Sigmoid colon (tissue), 7 donors: Measurements from ENCODE around the gene FHOD3. TPM values are rescaled to one million over a fixed set of nuclear protein-coding genes. Genes with fewer than 3 reads are reported as not detected.

Experiments
- DNase-seq: peaks from one replicate; pipeline ENCODE4 v3.0.0-alpha.2; 2019
- H3K27ac ChIP-seq, 4 donors: fragments of 200-600 bp; sonication (generic); one replicate each; pipeline ENCODE4 v1.5.1; 2016 to 2019; ENCODE audit warnings: mild to moderate bottlenecking in 1 of 4
- H3K27me3 ChIP-seq, 3 donors: fragments of 200-600 bp; sonication (generic); one replicate each; pipeline ENCODE4 v1.5.1; 2019; ENCODE audit warnings: mild to moderate bottlenecking in 1 of 3
- H3K36me3 ChIP-seq, 4 donors: fragments of 200-600 bp; sonication (generic); one replicate each; pipeline ENCODE4 v1.5.1; 2016 to 2019
- H3K4me1 ChIP-seq, 4 donors: fragments of 200-600 bp; sonication (generic); one replicate each; pipeline ENCODE4 v1.5.1; 2017 to 2019
- H3K4me3 ChIP-seq, 4 donors: fragments of 200-600 bp; sonication (generic); one replicate each; pipeline ENCODE4 v1.5.1; 2017 to 2019; ENCODE audit warnings: mild to moderate bottlenecking in 2 of 4, moderate library complexity in 1 of 4
- H3K9me3 ChIP-seq, 4 donors: fragments of 200-600 bp in 3 of 4; sonication (generic) in 3 of 4; one replicate each; pipeline versions ENCODE4 v1.5.1 to v1.6.1; 2013 to 2019
- CTCF ChIP-seq, 4 experiments: fragments of 450-650 bp in 3 of 4; fragments of 200-600 bp in 1 of 4; IDR thresholded peaks; one replicate each; pipeline ENCODE4 v1.5.1; 2016 to 2019; ENCODE audit warnings: antibody characterized with exemption in 4 of 4, mild to moderate bottlenecking in 3 of 4, moderate library complexity in 2 of 4
- EP300 ChIP-seq, 4 donors: sonication (generic); formaldehyde crosslinking; IDR thresholded peaks; one replicate each; pipeline ENCODE4 v1.6.1; 2017; ENCODE audit warnings: antibody characterized with exemption in 4 of 4
- POLR2A ChIP-seq, 2 donors: fragments of 450-650 bp; IDR thresholded peaks; one replicate each; pipeline ENCODE4 v1.6.1; 2016; ENCODE audit warnings: antibody characterized with exemption in 2 of 2, mild to moderate bottlenecking in 2 of 2, moderate library complexity in 2 of 2
- POLR2AphosphoS5 ChIP-seq, 4 donors: sonication (generic); formaldehyde crosslinking; IDR thresholded peaks; one replicate each; pipeline ENCODE4 v1.6.1; 2017; ENCODE audit warnings: antibody characterized with exemption in 4 of 4
- WGBS, 2 donors: extraction: QIAGEN DNeasy Blood & Tissue Kit; methylation state at CpG; one replicate each; pipeline ENCODE4 v1.1.7; 2013; 5-methylcytosine and 5-hydroxymethylcytosine counted together
- intact Hi-C: fragments of 100-400 bp; cut with DNase I; formaldehyde crosslinking; loops from one replicate; pipeline ENCODE4 v1.15.1; 2023
- polyA plus RNA-seq, 3 donors: library from polyadenylated mRNA; stranded (reverse); fragments of 200-250 nt; gene quantifications; one replicate each; pipeline ENCODE4 v1.2.3, GENCODE V29; 2013
- total RNA-seq, 4 donors: library from RNA; depleted of rRNA; stranded (reverse); fragments of >200 nt; gene quantifications; one replicate each; pipeline ENCODE4 v1.1.0, GENCODE V29; 2016
- donor health status: healthy with polysubstance abuse.
- donor health status: Bipolar disorder and iron deficiency.
- donor health status: healthy.

The FHOD3 gene
- total and polyA plus RNA-seq, 7 donors: 1.2 to 24.9 (median 9.5) TPM

DNA sequence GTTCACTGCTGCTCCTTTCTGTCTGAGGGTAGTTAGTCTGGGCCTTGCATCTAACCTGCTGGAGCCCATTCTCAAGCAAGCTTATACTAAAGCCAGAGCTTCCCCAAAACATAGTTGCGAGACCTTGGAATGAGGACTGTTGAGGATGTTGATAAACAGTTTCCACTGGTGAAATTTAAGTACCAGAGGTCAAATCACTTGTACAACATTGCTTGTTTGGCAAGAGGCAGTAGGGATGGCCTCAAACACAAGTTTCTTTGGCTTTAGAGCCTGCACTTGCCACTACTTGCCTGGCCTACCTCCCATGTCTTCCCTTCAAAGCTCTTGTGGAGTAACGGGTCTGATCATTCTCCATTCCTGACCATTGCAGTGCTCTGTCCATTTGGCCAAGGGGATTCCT lies 262.7 kb downstream of the FHOD3 start:
- Histone ChIP-seq H3K4me1 (no peaks in the 10 kb centered on the region), H3K27ac (no peak overlapping the region), H3K36me3 (no peaks in the 10 kb centered on the region), H3K9me3 (no peaks in the 10 kb centered on the region), H3K4me3 (no peak overlapping the region), H3K27me3 (no peaks in the 10 kb centered on the region)
- TF ChIP-seq CTCF (IDR thresholded peaks at IDR 0.05) (no peak), POLR2A (IDR thresholded peaks at IDR 0.05) (no peak), POLR2AphosphoS5 (IDR thresholded peaks at IDR 0.05) (no peak), EP300 (IDR thresholded peaks at IDR 0.05) (no peak)
- 79 to 89% methylated on average over 2 of the region's 2 CpGs for WGBS, 2 donors
- DNase-seq: no peak
- intact Hi-C loops: no loop called here

GRCh38 chr18:36561046-36561445 lies 263.5 kb downstream of the FHOD3 start:
- DNase-seq: no peak
- H3K4me1 ChIP-seq: no peaks in the 10 kb centered on the region
- no peak for TF ChIP-seq POLR2AphosphoS5 (IDR thresholded peaks at IDR 0.05)
- H3K36me3 ChIP-seq: no peaks in the 10 kb centered on the region
- H3K27me3 ChIP-seq: no peaks in the 10 kb centered on the region
- H3K4me3 ChIP-seq: no peak overlapping the region
- no peaks in the 10 kb centered on the region for H3K9me3 ChIP-seq
- intact Hi-C loops: no loop called here
- H3K27ac ChIP-seq: no peak overlapping the region
- 91 to 97% methylated on average over 2 of the region's 2 CpGs for WGBS, 2 donors

GRCh38 chr18:36564841-36565240 lies 267.3 kb downstream of the FHOD3 start:
- no peak overlapping the region for H3K27ac ChIP-seq
- no peak for DNase-seq
- no peak overlapping the region for H3K4me3 ChIP-seq
- WGBS, 2 donors: 88% methylated on average over 2 of the region's 2 CpGs
- TF ChIP-seq POLR2A (IDR thresholded peaks at IDR 0.05): no peak
- TF ChIP-seq CTCF (IDR thresholded peaks at IDR 0.05): no peak
- TF ChIP-seq EP300 (IDR thresholded peaks at IDR 0.05): no peak
- TF ChIP-seq POLR2AphosphoS5 (IDR thresholded peaks at IDR 0.05): no peak
- intact Hi-C loops: no loop called here
- no peaks in the 10 kb centered on the region for H3K27me3 ChIP-seq
- no peaks in the 10 kb centered on the region for H3K4me1 ChIP-seq
- no peaks in the 10 kb centered on the region for H3K9me3 ChIP-seq
- H3K36me3 ChIP-seq: no peaks in the 10 kb centered on the region

DNA sequence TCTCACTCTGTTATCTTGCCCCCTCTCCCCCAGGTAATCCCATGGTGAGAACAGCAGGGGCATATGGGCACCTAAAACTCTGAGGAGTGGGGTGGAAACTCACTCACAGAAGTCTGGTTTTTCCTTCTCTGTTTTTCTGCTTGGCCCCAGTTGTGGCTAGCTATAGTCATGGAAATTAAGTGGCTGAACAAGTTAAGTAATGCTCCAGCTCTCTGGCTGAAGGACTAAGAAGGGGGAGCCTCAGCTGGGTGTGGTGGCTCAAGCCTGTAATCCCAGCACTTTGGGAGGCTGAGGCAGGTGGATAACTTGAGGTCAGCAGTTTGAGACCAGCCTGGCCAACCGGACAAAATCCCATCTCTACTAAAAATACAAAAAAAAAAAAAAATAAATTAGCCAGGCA lies 270.3 kb downstream of the FHOD3 start:
- TF ChIP-seq CTCF (IDR thresholded peaks at IDR 0.05): no peak
- no peak for TF ChIP-seq EP300 (IDR thresholded peaks at IDR 0.05)
- no peak for TF ChIP-seq POLR2AphosphoS5 (IDR thresholded peaks at IDR 0.05)
- TF ChIP-seq POLR2A (IDR thresholded peaks at IDR 0.05): no peak
- no peaks in the 10 kb centered on the region for H3K4me1 ChIP-seq
- intact Hi-C loops: no loop called here
- H3K27me3 ChIP-seq: no peaks in the 10 kb centered on the region
- no peak overlapping the region for H3K27ac ChIP-seq
- H3K9me3 ChIP-seq: no peaks in the 10 kb centered on the region
- H3K4me3 ChIP-seq: no peak overlapping the region
- DNase-seq: no peak
- WGBS, 2 donors: 80 to 89% methylated on average over 1 of the region's 1 CpG
- H3K36me3 ChIP-seq: no peaks in the 10 kb centered on the region

DNA sequence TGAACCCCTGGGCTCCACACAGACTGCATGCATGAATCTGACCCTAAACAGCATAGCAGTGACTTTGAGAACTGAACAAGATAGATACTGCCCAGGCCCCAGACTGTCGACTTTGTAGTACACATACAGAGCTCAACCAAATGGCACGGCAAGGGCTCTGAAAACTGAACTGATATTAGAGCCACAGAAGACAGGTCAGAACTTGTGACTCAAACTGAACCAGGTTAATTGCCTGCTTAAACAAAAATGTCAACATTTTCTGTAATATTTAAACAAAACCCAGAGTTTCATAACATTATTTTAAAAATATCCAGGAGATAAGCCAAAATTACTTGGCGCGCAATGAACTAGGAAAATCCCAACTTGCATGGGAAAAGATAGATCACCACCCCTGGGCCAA lies 271.0 kb downstream of the FHOD3 start:
- no peaks in the 10 kb centered on the region for H3K9me3 ChIP-seq
- WGBS, 2 donors: 85 to 93% methylated on average over 4 of the region's 4 CpGs
- intact Hi-C loops: no loop called here

More for the DNA sequence above, 271.0 kb downstream of the FHOD3 start:
- H3K27ac ChIP-seq: no peak overlapping the region
- H3K27me3 ChIP-seq: no peaks in the 10 kb centered on the region
- H3K4me1 ChIP-seq: no peaks in the 10 kb centered on the region
- no peak for DNase-seq
- no peak overlapping the region for H3K4me3 ChIP-seq
- no peaks in the 10 kb centered on the region for H3K36me3 ChIP-seq
- TF ChIP-seq CTCF (IDR thresholded peaks at IDR 0.05): no peak
- TF ChIP-seq POLR2AphosphoS5 (IDR thresholded peaks at IDR 0.05): no peak
- TF ChIP-seq EP300 (IDR thresholded peaks at IDR 0.05): no peak
